Activated T-helper 9 cell treated with anti-CD3 and anti-CD28 coated beads, Interleukin-2, amount 50 U/mL, for 16 hours (primary cell): ENCODE results near the gene EXOC3L4.
A peak's percentile ranks its signal among the peaks of the same experiment; 100 is the strongest.
"Not testable (repeated sequence)": the region's sequence is repeated elsewhere in the genome, so short reads cannot be mapped to it uniquely, and the experiment has no call there.

Source experiments
- DNase-seq: peaks from one replicate; pipeline ENCODE4 v3.0.0-alpha.2; 2020; ENCODE audit warnings: low read depth

Gene EXOC3L4

GRCh38 chr14:103094406-103095209 is at the start of gene EXOC3L4:
Gene EXOC3L4 (plus strand): TSS chr14:103094725. CDS start chr14:103100220, 5,495 bp downstream.
- no peak for DNase-seq

DNA sequence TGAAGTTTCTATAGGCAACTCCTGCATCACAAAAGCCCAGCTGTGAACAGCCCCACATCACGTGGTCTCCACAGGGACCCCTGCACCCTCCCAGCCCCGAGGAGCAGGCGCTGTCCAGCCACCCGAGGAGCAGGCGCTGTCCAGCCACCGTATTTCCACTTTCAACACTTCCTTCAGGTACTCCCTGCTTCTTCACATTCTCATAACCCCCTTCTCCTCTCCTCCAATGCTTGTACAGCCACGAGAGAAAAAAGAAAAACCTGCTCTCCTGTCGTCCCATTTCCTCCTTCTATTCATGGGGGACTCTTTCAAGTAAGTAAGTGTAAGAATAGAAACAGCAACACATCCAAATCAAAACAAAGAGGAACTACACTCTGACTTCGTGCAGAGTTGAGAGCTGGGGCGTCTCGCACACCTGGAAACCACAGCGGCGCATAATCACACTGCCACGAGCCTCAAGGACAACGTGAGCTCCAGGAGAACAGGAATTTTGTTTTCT is 49.1 kb upstream of the EXOC3L4 start:
- no peak for DNase-seq

GRCh38 chr14:103047453-103047852 is 47.1 kb upstream of the EXOC3L4 start:
- DNase-seq = not testable (repeated sequence)

DNA sequence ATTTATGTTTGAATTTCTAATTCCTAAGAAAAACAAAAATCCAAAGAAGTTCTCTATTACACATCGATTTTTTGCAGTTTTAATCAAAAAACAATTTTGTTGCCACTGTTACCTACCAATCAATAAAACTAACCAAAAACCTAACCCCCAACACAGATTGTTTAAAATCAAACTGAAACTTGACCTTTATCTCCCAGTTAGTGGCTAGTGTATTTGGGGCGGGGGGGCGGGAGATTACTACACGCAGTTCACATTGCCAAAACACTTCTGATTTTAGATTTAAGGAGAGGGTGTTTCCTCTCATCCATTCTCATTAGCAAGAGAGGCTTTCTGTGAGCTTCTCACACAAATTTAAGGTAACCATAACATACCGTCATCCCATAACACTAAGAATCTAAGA is 43.6 kb upstream of the EXOC3L4 start:
- DNase-seq = no peak

- DNase-seq = no peak
These were observed 42.1 kb upstream of the EXOC3L4 start for GRCh38 chr14:103052407-103052806.

GRCh38 chr14:103055695-103056094 is 38.8 kb upstream of the EXOC3L4 start:
- no peak for DNase-seq

DNA sequence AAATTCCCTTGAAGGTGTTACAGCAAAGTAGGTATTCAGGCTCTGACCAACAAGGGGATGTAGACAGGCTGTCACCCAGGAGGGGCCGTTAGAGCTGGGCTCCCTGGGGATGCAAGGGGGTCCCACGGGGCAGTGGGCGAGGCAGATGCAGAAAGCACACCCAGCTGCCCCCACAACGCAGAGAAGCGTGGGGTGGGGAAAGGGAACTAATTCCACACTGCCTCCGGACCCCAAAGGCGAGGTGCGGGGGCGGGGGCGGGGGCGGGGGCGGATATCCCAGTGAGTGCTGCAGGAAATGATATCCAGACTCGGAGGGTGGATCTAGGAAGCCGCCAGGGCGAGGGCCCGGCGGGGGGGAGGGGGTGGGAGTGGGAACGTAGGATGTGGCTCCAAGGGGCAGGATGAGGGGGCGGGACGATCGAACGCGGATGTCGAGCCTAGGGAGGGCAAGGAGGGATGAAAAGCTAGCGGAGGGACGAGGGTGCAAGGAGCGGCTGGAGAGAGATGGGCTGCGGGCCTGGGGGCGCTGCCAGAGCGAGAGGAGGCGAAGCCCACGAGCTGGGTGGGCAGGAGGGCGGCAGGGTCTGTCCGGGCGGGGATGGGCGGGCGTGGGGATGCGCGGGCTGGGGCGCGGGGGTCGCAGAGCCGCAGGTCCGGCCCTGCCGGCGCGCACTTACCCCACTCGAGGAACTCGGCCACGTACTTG is 38.0 kb upstream of the EXOC3L4 start:
- DNase-seq = no peak

DNA sequence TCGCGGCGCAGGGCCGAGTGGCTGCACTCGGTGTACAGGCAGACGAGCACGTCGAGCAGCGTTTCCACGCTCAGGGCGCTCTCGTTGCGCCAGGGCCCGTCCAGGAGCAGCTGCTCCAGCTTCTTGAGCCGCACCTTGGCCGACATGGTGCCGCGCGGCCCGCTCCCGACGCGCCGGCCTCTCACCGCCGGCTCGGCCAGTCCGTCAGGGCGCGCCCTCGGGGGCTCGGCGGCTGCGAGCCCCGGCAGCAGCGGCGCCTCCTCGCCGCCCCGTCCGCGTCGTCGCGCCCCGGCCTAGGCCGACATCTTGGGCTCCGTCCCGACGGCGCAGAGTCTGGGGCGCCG is 37.5 kb upstream of the EXOC3L4 start:
- no peak for DNase-seq

- DNase-seq = peak; percentile 36
These were observed 37.0 kb upstream of the EXOC3L4 start, which contains the start of gene CDC42BPB for GRCh38 chr14:103057372-103058163. Gene CDC42BPB (minus strand): TSS chr14:103057549. CDS start chr14:103057173, 376 bp downstream.

DNA sequence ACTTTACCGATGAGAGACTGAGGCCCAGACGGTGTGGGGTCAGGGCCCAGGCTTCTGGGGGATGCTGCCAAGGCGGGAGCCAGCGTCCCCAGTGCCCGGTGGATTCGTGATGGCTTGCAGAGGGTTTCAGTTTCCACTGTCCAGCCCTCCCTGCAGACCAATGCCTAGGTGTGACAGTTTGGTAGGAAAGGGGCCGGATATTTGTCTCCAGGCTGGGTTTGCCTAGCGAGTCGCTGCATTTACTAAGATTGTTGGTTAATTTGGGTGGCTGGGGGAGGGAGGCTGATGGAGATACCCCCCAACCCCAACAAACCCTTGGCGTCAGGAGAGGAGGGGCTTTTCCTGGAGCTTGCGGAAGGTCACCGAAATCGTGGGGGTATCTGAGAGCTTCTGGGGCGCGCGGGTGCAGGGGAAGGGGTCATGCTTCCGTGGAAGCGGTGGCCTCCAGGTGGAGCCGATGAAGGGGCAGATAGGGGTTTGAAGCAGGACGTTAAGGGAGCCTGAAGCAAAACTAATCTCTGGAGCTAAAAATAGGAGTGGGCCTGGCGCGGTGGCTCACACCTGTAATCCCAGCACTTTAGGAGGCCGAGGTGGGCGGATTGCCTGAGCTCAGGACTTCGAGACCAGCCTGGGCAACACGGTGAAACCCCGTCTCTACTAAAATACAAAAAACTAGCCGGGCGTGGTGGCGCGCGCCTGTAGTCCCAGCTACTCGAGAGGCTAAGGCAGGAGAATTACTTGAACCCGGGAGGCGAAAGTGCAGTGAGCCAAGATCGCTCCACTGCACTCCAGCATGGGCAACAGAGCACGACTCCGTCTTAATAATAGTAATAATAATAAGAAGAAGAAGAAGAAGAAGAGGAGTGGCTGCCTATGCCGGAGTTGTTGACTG is 36.1 kb upstream of the EXOC3L4 start:
- DNase-seq = no peak

DNA sequence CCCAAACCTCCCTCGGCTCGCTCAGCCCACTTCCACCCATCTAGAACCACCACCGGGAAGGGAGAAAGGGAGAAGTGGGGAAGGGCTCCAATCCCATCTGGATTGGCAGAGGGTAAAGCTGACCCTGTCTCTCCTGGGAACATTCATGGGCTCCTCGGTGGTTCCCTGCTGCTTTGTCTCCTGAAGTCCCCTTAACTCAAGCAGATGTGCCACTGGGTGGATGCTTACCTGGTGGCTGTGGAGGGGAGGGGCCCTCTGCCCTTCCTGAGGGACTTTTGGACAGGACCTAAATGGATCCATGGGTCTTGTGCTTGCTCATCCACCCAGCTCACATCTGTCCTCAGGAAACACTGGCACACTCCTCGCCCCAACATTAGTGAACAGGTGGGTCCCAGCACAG is 35.0 kb upstream of the EXOC3L4 start:
- DNase-seq = no peak

DNA sequence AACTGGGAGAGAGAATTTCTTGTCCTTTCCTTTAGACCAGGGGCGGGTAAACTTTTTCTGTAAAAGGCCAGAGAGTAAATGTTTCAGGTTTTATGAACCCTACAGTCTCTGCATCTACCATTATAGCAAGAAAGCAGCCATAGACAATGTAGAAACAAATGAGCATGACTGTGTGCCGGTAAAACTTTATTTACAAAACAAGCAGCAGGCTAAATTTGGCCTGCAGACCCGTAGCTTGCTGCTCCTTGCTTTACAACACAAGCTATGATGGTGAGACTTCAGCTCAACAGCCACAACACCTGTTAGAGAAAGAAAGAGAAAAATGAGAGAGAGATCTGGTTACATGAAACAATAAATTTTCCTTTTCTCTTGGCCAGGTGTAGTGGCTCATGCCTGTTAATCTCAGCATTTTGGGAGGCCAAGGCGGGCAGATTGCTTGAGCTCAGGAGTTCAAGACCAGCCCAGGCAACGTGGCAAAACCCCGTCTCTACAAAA is 33.0 kb upstream of the EXOC3L4 start:
- DNase-seq = no peak

GRCh38 chr14:103064436-103064835 is 30.1 kb upstream of the EXOC3L4 start:
- no peak for DNase-seq

- no peak for DNase-seq
These were observed 29.5 kb upstream of the EXOC3L4 start for GRCh38 chr14:103064978-103065377.

DNA sequence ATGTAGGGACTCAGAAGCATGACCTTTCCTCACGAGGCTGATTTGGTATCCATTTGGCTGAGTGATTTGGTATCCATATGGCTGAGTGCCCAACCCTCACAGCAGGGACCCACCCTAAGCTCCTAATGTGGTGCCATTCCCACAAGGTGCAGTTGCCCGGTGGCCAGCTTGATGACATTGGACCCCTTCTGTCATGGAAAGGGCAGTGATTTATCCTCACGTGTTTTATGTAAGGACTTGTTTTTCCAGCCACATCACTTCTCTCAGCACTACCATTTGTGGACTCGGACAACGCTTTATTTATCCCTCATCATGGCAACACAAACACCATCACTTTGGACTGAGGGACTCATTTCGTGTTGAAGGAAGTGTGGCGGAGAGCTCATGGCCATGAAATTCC is 28.7 kb upstream of the EXOC3L4 start:
- DNase-seq = no peak

DNA sequence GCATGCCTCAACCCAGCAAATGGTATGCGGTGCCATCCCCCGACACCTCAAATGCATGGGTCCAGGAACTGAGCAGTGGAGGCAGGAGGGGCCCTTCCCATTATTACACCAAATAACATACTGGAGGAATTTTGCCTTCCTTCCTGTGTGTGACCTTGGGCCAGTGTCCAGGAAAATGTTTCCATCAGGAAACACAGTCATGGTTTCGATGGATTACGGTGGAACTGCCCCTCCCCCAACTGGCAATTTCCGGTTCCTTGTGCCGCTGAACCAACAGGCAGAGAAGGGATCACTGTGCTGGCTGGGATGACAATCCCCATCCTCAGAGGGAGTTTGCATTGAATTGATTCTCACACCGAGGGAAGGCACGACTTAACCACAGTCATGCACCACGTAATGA is 28.1 kb upstream of the EXOC3L4 start:
- no peak for DNase-seq

DNA sequence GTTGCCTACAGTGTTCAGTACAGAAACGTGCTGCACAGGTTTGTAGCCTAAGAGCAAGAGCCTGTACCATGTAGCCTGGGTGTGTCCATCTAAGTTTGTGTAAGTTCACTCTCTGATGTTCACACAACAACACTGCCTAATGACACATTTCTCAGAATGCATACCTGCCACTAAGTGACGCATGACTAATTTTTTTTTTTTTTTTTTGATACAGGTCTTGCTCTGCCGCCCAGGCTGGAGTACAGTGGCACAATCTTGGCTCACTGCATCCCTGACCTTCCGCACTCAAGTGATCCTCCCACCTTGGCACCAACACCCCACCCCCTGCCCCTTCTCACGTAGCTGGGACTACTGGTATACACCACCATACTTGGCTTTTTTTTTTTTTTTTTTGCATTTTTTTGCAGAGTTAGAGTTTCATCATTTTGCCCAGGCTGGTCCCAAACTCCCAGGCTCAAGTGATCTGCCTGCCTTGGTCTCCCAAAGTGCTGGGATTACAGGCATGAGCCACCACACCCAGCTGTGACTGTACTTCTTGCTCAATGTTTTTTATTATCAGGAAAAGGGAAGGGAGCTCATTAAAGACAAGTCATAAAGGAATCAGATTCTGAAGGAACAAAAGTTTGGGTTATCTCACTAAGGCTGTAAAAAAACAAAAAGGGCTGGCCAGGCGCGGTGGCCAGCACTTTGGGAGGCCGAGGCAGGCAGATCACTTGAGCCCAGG is 27.1 kb upstream of the EXOC3L4 start:
- DNase-seq = no peak

GRCh38 chr14:103068351-103069073 is 26.0 kb upstream of the EXOC3L4 start:
- DNase-seq = no peak

DNA sequence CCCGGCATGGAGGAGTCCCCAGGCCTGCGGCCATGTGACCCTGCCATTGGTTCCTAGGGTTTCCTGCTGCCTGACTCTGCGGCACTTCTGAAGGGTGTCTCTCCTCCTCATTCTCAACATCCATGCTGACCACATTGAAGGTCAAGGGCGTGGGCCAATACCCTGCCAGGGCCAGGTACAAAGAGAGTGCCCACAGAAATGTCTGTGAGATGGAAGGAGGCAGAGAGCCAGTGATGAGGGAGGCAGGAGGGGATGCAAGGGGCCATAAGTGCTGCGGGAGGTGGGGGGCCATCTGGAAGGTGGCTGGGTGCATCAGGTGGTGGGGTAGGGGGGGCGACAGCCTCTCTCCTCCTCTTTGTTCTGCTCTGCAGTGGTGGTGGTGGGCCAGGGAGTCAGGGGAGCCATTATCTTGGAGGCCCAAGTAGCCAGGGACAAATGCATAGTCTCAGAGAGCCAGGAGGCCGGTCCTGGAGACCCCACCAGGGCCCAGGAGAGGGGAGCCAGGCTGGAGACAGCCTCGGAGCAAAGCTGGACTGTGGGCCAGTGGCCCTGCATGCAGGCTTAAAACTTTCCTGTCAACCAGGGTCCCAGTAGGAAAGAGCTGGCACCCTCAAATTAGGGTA is 24.2 kb upstream of the EXOC3L4 start:
- DNase-seq = no peak
